ENCODE data around the gene WDR27.

Gene WDR27

DNA sequence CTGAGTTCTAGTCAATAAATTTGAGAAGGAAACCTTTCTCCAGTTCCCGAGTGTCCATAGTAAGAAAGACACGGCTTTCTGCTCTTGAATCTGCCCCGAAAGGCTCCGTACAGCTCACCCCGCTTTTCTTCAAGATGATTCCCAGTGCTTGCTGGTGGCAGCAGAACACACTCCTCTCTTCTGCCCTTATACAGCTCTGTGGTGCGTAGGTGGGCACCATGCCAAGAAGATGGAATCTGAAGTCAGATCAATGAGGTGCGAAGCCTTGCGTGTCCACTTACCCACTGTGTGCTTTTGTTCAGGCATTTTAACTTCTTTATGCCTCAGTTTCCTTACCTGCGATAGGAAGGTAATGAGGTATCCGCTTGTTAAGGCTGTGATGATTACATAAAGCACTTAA, 142.2 kb downstream of the WDR27 start:
- TF ChIP-seq, protein P1, sequence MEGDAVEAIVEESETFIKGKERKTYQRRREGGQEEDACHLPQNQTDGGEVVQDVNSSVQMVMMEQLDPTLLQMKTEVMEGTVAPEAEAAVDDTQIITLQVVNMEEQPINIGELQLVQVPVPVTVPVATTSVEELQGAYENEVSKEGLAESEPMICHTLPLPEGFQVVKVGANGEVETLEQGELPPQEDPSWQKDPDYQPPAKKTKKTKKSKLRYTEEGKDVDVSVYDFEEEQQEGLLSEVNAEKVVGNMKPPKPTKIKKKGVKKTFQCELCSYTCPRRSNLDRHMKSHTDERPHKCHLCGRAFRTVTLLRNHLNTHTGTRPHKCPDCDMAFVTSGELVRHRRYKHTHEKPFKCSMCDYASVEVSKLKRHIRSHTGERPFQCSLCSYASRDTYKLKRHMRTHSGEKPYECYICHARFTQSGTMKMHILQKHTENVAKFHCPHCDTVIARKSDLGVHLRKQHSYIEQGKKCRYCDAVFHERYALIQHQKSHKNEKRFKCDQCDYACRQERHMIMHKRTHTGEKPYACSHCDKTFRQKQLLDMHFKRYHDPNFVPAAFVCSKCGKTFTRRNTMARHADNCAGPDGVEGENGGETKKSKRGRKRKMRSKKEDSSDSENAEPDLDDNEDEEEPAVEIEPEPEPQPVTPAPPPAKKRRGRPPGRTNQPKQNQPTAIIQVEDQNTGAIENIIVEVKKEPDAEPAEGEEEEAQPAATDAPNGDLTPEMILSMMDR (conservative IDR thresholded peaks at IDR 0.05; ENCODE audit: low read depth, low read length) = no peak
- no peak overlapping the region for H3K4me3 ChIP-seq (ENCODE audit: low read depth, low read length)
- DNase-seq (ENCODE audit: low read depth) = no peak

DNA sequence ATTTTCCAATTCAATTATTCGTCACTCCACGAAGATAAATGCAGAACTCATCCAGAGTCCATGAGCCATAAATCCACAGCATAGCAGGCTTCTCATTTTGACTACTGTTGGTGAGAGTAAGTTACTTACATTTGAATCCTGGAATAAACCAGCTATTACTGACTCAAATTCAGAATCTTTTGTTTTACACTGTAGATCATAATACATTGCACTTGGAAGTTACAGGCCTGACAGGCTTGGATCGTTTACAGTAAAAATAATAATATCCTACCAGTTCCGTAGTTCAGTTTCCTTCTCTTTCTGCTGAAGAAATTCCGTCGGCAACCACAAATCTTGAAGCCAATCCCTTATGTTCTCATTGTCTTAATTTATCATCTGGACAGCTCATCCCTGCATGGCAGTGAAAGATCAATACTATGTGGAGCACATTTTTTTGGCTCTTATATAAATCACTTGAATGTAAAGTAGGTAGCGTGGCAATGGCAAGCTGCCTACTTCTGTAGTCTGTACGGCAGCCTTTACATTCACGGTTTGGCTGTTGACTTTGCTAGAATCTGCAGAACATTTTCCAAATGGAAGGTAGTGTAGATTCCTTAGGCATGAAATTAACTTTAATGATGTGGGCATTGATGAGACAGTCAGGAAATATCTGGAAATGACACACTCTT, 142.9 kb downstream of the WDR27 start:
- H3K4me3 ChIP-seq (ENCODE audit: low read depth, low read length) = no peak overlapping the region
- no peak for DNase-seq (ENCODE audit: low read depth)
- TF ChIP-seq, protein P1 (conservative IDR thresholded peaks at IDR 0.05; ENCODE audit: low read depth, low read length) = no peak

DNA sequence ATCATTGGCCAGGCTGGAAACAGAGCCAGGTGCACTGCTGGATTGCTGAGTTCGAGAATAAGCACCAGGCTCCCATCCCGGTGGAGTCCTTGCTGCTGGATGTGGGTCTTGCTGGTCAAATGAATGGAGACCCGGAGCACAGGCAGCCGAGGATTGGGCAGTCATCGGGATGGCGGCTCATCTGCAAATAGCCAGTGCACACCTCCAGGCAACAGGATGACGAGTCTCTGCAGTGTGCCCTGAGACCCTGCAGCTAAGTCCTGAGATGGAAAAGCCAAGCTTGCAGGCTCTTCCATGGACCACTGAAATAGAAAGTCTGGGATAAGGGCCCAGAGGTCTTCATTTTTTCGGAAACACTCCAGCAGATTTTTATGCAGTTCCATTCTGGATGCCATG, 143.5 kb downstream of the WDR27 start:
- H3K4me3 ChIP-seq (ENCODE audit: low read depth, low read length) = no peak overlapping the region
- TF ChIP-seq, protein P1 (conservative IDR thresholded peaks at IDR 0.05; ENCODE audit: low read depth, low read length) = no peak
- no peak for DNase-seq (ENCODE audit: low read depth)

DNA sequence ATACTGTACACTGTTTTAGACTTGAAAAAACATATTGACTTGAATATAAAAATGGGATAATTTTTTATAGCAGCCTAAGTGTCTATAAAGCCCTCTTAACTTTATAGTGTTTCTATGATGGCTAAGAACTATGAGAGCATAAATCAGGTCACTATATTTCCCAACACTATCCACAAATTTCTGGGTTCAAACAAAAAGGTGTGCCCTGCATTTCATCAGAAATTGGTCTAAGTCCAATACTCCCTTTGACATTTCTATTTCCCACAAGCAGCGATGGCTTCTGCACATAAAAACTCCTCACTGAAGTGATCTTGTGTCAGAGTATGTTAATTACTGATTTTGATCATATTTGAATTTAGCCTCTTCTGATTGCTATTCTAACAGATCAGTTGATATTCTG, 143.9 kb downstream of the WDR27 start:
- H3K4me3 ChIP-seq (ENCODE audit: low read depth, low read length) = no peak overlapping the region
- DNase-seq (ENCODE audit: low read depth) = no peak
- TF ChIP-seq, protein P1 (conservative IDR thresholded peaks at IDR 0.05; ENCODE audit: low read depth, low read length) = no peak

DNA sequence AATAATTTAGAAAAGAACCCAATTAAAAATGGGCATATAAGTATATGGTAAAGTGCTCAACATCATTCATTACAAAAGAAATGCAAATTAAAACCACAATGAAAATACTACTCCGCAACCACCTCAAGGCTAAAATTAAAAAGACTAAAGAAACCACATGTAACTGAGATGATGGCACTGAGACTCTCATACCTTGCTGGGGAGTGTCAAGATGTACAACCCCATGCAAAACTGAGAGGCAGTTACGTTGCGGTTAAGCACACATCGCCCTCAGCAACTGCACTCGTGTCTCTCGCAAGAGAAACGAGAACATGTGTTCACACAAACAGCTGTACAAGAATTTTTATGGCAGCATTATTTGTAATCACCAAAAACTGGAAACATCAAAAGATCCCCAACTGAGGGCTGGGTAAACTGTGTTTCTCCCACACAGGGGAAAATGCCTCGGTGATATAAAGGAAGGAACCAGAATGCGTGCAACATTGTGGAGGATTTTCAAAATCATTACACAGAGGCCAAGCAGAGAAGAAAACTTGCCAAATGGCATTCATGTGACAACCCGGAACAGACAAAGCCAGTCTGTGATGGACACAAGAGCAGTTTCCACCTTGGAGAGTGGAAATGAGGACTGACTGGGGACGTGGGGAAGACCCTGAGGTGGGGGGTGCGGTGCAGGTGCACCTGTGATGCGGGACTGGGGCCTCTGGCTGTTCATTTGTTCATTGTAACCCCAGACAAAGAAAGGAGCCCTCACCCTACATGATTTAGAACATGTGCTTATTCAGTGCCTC, 144.9 kb downstream of the WDR27 start:
- no peak overlapping the region for H3K4me3 ChIP-seq (ENCODE audit: low read depth, low read length)
- TF ChIP-seq, protein P1 (conservative IDR thresholded peaks at IDR 0.05; ENCODE audit: low read depth, low read length) = no peak
- no peak for DNase-seq (ENCODE audit: low read depth)

DNA sequence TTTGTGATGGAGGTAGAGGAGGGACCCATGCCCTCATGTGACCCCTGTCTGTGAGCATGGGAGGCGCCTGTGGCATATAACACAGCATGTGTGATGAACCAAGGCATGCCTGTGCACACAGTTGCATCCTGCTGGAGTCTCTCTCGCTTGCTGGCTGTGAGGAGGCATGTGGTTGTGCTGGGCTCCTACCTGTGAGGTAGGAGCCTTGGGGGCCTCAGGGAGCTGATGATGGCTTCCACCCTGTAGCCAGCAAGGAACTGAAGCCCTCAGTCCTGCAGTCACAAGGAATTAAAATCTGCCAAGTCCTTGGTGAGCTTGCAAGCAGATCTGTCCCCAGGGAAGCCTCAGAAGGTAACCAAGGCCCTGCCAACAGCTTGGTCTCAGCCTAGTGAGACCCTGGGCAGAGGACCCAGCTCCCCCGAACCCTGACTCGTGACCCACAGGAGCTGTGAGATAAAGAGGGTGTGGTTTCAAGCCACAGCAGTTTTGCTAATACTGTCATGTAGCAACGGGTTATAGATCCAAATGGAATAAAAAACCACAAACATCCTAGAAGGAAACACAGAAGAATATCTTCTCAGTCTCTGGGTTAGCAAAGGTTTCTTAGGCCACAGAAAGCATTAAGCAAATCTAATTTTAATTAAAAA, 145.7 kb downstream of the WDR27 start:
- no peak for DNase-seq (ENCODE audit: low read depth)
- TF ChIP-seq, protein P1 (conservative IDR thresholded peaks at IDR 0.05; ENCODE audit: low read depth, low read length) = no peak
- H3K4me3 ChIP-seq (ENCODE audit: low read depth, low read length) = no peak overlapping the region
